GM23248 (cell line): ENCODE results near the gene TMEM207.

Experiments used
- EZH2 ChIP-seq: fragments of 200-600 bp; sonication (generic); IDR thresholded peaks from 2 replicates; pipeline ENCODE4 v1.6.1; 2018; ENCODE audit warnings: antibody characterized with exemption, mild to moderate bottlenecking; ENCODE audit not compliant: insufficient read depth, poor library complexity, severe bottlenecking
- EZH2phosphoT487 ChIP-seq: fragments of 200-600 bp; sonication (generic); IDR thresholded peaks from 2 replicates; pipeline ENCODE4 v1.6.1; 2018; ENCODE audit warnings: antibody characterized with exemption, moderate library complexity, mild to moderate bottlenecking, low read depth; ENCODE audit not compliant: insufficient read depth

DNA sequence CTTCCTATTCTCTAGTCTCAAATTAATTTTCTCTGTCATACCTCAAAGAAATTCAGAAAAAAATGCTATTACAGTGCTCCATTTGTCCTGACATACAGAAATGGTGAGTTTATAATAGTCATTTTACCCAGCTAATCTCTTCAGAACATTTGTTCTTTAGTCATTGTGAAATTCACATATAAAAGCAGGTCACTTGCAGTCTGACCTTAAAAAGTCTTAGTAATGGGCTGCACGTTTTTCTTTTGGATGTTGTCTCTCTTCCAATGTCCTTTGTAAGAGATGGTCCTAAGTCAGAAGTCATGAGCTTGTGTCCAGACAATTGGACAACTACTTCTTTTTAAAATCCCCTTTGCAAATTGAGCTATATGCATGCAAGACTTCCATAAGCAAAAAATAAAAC is 47.2 kb upstream of the TMEM207 start:
- TF ChIP-seq EZH2 (no peak), EZH2phosphoT487 (no peak)
